GM12892 (cell line): ENCODE data around the gene DBX1.

Source experiments
- POLR2A ChIP-seq: IDR thresholded peaks from 2 replicates; pipeline ENCODE4 v1.6.1; 2011; ENCODE audit warnings: low read depth, low read length, control low read depth
- POLR2AphosphoS5 ChIP-seq: IDR thresholded peaks from 2 replicates; pipeline ENCODE4 v1.6.1; 2011; ENCODE audit warnings: low read depth, low read length, control low read depth

DNA sequence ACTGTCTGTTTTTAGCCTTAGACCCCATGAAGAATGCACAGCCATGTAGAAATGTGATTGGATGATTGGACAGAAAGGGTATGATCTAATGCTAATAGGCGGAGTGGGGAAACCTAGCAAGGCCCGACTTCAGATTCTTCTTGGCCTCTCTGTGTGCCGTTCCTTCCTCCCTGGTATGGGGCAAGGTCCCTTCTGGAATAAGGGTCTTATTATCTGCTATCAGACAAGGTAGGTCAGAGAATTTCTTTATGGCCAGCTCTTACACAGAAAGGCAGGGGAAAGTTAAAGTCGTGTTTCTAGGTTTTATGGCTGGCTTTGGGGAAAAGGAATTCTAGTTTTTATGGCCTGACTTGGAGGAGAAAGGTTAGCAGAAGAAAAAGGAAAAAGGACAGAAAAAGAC is 30.6 kb downstream of the DBX1 start:
- TF ChIP-seq POLR2A, result no peak
- TF ChIP-seq POLR2AphosphoS5, result no peak
